Uterus (tissue), 4 donors: ENCODE results near the gene HYI. TPM values are rescaled to one million over a fixed set of nuclear protein-coding genes. Genes with fewer than 3 reads are reported as not detected.
"Not testable (repeated sequence)": the region's sequence is repeated elsewhere in the genome, so short reads cannot be mapped to it uniquely, and the experiment has no call there.

ENCODE experiments used
- DNase-seq, 2 donors: peaks; one replicate each; pipeline ENCODE4 v3.0.0-alpha.2; 2019 to 2020
- H3K27ac ChIP-seq, 2 donors: fragments of 200-600 bp; sonication (generic); 1 replicate in 1 of 2; 2 replicates in 1 of 2; pipeline ENCODE4 v1.5.1; 2016 to 2018
- H3K27me3 ChIP-seq, 2 donors: fragments of 200-600 bp; sonication (generic); one replicate each; pipeline ENCODE4 v1.5.1; 2018 to 2019; ENCODE audit warnings: control low read depth in 1 of 2
- H3K36me3 ChIP-seq, 2 donors: fragments of 200-600 bp; sonication (generic); one replicate each; pipeline ENCODE4 v1.5.1; 2019; ENCODE audit warnings: control low read depth in 1 of 2
- H3K4me1 ChIP-seq, 2 donors: fragments of 200-600 bp; sonication (generic); one replicate each; pipeline ENCODE4 v1.5.1; 2018 to 2019; ENCODE audit warnings: control low read depth in 1 of 2
- H3K4me3 ChIP-seq, 2 donors: fragments of 200-600 bp; sonication (generic); 1 replicate in 1 of 2; 2 replicates in 1 of 2; pipeline ENCODE4 v1.5.1; 2018 to 2019; ENCODE audit warnings: mild to moderate bottlenecking in 1 of 2
- H3K9me3 ChIP-seq, 2 donors: fragments of 200-600 bp; sonication (generic); one replicate each; pipeline ENCODE4 v1.5.1; 2019; ENCODE audit warnings: control low read depth in 1 of 2
- CTCF ChIP-seq, 4 experiments: fragments of 200-600 bp in 2 of 4; fragments of 450-650 bp in 2 of 4; sonication (generic) in 2 of 4; IDR thresholded peaks; one replicate each; pipeline ENCODE4 v1.5.1; 2016 to 2019; ENCODE audit warnings: antibody characterized with exemption in 4 of 4, mild to moderate bottlenecking in 2 of 4, moderate library complexity in 1 of 4
- POLR2A ChIP-seq, 2 donors: fragments of 450-650 bp; IDR thresholded peaks; one replicate each; pipeline ENCODE4 v1.6.1; 2016; ENCODE audit warnings: antibody characterized with exemption in 2 of 2, mild to moderate bottlenecking in 1 of 2, moderate library complexity in 1 of 2
- intact Hi-C: fragments of 100-400 bp; cut with DNase I; formaldehyde crosslinking; loops from one replicate; pipeline ENCODE4 v1.15.1; 2023; ENCODE audit warnings: low total_unique reads
- total RNA-seq, 4 donors: library from RNA; depleted of rRNA in 3 of 4; stranded (reverse); fragments of >200 nt in 3 of 4; gene quantifications; one replicate each; pipeline versions ENCODE4 v1.1.0 to v1.2.4, GENCODE V29; 2014 to 2023
- donor health status: DM: yes; HTN: yes; CAD: no.

The HYI gene
- total RNA-seq = 10 to 100 TPM; 34.8 to 84.7 (median 70.5) TPM

- Histone ChIP-seq H3K9me3 (no peaks in the 10 kb centered on the region), H3K27ac (peak within 1 kb of the TSS; percentile 93 to 97), H3K4me1 (no peaks in the 10 kb centered on the region), H3K27me3 (no peaks in the 10 kb centered on the region), H3K36me3 (no peaks in the 10 kb centered on the region), H3K4me3 (peak within 1 kb of the TSS; percentile 56 to 66)
- intact Hi-C loops = no loop called here
- peak; percentile 85 to 86 for DNase-seq
- no peak for TF ChIP-seq POLR2A (IDR thresholded peaks at IDR 0.05)
- no peak for TF ChIP-seq CTCF (IDR thresholded peaks at IDR 0.05)
Measured at GRCh38 chr1:43453442-43454269, at the start of gene HYI. HYI (minus strand) TSS chr1:43453931; CDS start chr1:43453793, 138 bp downstream.

GRCh38 chr1:43501806-43502205 lies 48.1 kb upstream of the HYI start:
- H3K9me3 ChIP-seq, DNase-seq, H3K4me3 ChIP-seq, H3K27me3 ChIP-seq, H3K36me3 ChIP-seq, H3K4me1 ChIP-seq, H3K27ac ChIP-seq, intact Hi-C loops: not testable (repeated sequence)

GRCh38 chr1:43499898-43500297 lies 46.2 kb upstream of the HYI start:
- H3K9me3 ChIP-seq = no peaks in the 10 kb centered on the region
- no peaks in the 10 kb centered on the region for H3K36me3 ChIP-seq
- intact Hi-C loops = no loop called here
- no peak overlapping the region for H3K4me3 ChIP-seq
- H3K27me3 ChIP-seq = no peaks in the 10 kb centered on the region
- TF ChIP-seq POLR2A (IDR thresholded peaks at IDR 0.05) (no peak), CTCF (IDR thresholded peaks at IDR 0.05) (no peak)
- H3K27ac ChIP-seq = no peak overlapping the region
- no peak for DNase-seq
- no peaks in the 10 kb centered on the region for H3K4me1 ChIP-seq

GRCh38 chr1:43495204-43495603 lies 41.5 kb upstream of the HYI start:
- no peak for DNase-seq
- H3K27me3 ChIP-seq = no peaks in the 10 kb centered on the region
- H3K27ac ChIP-seq = no peak overlapping the region
- no peaks in the 10 kb centered on the region for H3K4me1 ChIP-seq
- intact Hi-C loops = no loop called here
- H3K4me3 ChIP-seq = no peak overlapping the region
- H3K9me3 ChIP-seq = peaks cover 0 to 13% of the 10 kb centered on the region in 2 donors
- no peaks in the 10 kb centered on the region for H3K36me3 ChIP-seq
- TF ChIP-seq POLR2A (IDR thresholded peaks at IDR 0.05) (no peak), CTCF (IDR thresholded peaks at IDR 0.05) (no peak)

- DNase-seq = no peak
- intact Hi-C loops = no loop called here
- peaks cover 0 to 13% of the 10 kb centered on the region in 2 donors for H3K9me3 ChIP-seq
- TF ChIP-seq POLR2A (IDR thresholded peaks at IDR 0.05) = no peak
- H3K4me1 ChIP-seq = no peaks in the 10 kb centered on the region
- no peaks in the 10 kb centered on the region for H3K27me3 ChIP-seq
- H3K27ac ChIP-seq = no peak overlapping the region
- no peak overlapping the region for H3K4me3 ChIP-seq
- no peaks in the 10 kb centered on the region for H3K36me3 ChIP-seq
Measured at GRCh38 chr1:43493661-43494450, 40.1 kb upstream of the HYI start.

GRCh38 chr1:43492826-43493225 lies 39.1 kb upstream of the HYI start:
- intact Hi-C loops = no loop called here
- TF ChIP-seq POLR2A (IDR thresholded peaks at IDR 0.05) = no peak
- no peak for TF ChIP-seq CTCF (IDR thresholded peaks at IDR 0.05)
- H3K27me3 ChIP-seq = no peaks in the 10 kb centered on the region
- H3K36me3 ChIP-seq = no peaks in the 10 kb centered on the region
- no peak overlapping the region for H3K4me3 ChIP-seq
- H3K4me1 ChIP-seq = no peaks in the 10 kb centered on the region
- no peak overlapping the region for H3K27ac ChIP-seq
- peaks cover 0 to 13% of the 10 kb centered on the region in 2 donors for H3K9me3 ChIP-seq
- DNase-seq = no peak
